ENCODE results near the gene CIART.
"Not testable (repeated sequence)": the region's sequence is repeated elsewhere in the genome, so short reads cannot be mapped to it uniquely, and the experiment has no call there.

Gene CIART

GRCh38 chr1:150235852-150236613, 46.3 kb upstream of the CIART start, which contains the start of gene ANP32E:
Gene ANP32E (minus strand): TSS chr1:150236112. CDS start chr1:150235786, 326 bp downstream.
- H3K4me3 ChIP-seq (ENCODE audit: low read depth, low read length): peak within 1 kb of the TSS; percentile 74
- in situ Hi-C loops (cut with HindIII; ENCODE audit: low sequenced_read_pairs): no loop called here
- DNase-seq (ENCODE audit: low read depth, low spot score): peak; percentile 100
- TF ChIP-seq CTCF (IDR thresholded peaks at IDR 0.05; ENCODE audit: low read depth, low read length): peak; percentile 2

- in situ Hi-C loops (cut with HindIII; ENCODE audit: low sequenced_read_pairs): no loop called here
- no peak for TF ChIP-seq CTCF (IDR thresholded peaks at IDR 0.05; ENCODE audit: low read depth, low read length)
- no peak for DNase-seq (ENCODE audit: low read depth, low spot score)
- H3K4me3 ChIP-seq (ENCODE audit: low read depth, low read length): peak overlapping the region; percentile 74
Observed at GRCh38 chr1:150236614-150237100, 45.7 kb upstream of the CIART start.

DNA sequence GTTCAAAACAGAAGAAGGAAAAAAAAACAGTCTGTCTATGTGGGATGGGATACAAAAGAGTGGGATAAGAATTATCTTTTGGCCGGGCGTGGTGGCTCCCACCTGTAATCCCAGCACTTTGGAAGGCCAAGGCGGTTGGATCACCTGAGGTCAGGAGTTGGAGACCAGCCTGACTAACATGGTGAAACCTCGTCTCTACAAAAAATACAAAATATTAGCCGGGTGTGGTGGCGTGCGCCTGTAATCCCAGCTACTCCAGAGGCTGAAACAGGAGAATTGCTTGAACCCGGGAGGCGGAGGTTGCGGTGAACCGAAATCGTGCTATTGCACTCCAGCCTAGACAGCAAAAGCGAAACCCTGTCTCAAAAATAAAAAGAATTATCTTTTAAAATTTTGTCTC, 45.2 kb upstream of the CIART start:
- H3K4me3 ChIP-seq (ENCODE audit: low read depth, low read length); DNase-seq (ENCODE audit: low read depth, low spot score); in situ Hi-C loops (cut with HindIII; ENCODE audit: low sequenced_read_pairs): not testable (repeated sequence)

DNA sequence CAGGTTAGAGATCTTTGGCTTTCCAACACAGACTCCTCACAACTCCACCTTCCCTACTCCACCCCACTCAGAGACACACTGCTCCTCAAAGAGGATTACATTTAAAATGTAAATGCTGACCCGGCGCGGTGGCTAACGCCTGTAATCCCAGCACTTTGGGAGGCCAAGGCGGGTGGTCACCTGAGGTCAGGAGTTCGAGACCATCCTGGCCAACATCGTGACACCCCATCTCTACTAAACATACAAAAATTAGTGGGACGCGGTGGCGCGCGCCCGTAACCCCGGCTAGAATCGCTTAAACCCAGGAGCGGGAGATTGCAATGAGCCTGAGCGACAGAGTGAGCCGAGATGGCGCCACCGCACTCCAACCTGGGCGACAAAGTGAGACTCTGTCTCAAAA, 44.6 kb upstream of the CIART start:
- H3K4me3 ChIP-seq (ENCODE audit: low read depth, low read length): no peak overlapping the region
- TF ChIP-seq CTCF (IDR thresholded peaks at IDR 0.05; ENCODE audit: low read depth, low read length): no peak
- DNase-seq (ENCODE audit: low read depth, low spot score): no peak
- in situ Hi-C loops (cut with HindIII; ENCODE audit: low sequenced_read_pairs): no loop called here

DNA sequence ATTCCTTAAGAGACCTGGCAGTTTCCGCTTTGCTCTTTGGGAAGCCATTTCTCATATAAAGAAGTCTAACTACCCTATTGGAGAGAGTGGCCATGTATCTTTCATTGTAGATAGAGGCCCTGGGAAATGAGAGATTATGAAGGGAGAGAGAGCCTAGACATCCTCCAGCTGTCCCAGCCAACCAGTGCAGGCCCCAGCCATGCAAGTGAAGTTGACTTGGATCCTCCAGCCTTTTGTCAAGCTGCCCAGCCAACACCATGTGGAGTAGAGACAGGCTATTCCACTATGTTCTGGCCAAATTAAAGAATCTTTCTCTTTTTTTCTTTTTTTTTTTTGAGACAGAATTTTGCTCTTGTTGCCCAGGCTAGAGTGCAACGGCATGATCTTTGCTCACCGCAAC, 39.4 kb upstream of the CIART start:
- DNase-seq (ENCODE audit: low read depth, low spot score): no peak
- no peak for TF ChIP-seq CTCF (IDR thresholded peaks at IDR 0.05; ENCODE audit: low read depth, low read length)
- no peak overlapping the region for H3K4me3 ChIP-seq (ENCODE audit: low read depth, low read length)
- in situ Hi-C loops (cut with HindIII; ENCODE audit: low sequenced_read_pairs): no loop called here

DNA sequence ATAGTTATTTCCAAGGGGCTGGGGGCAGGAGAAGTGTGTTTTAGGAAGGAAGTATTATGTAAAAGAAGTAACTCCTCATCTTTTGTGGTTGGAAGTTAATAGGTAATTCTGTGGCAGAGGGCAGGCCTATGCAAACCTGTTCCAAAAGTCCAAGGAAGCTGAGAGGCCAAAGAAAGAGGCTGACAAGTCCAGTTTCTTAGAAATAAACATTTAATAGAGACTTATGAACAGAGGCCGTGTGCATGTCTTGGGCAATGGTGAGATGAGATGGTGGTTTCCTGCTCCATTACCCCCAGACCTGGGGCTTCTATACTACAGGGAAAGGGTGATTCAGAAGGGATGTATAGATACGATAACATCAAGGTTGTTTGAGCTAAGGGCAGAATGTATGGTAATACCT, 32.4 kb upstream of the CIART start:
- no peak for DNase-seq (ENCODE audit: low read depth, low spot score)
- in situ Hi-C loops (cut with HindIII; ENCODE audit: low sequenced_read_pairs): no loop called here
- H3K4me3 ChIP-seq (ENCODE audit: low read depth, low read length): no peak overlapping the region
- TF ChIP-seq CTCF (IDR thresholded peaks at IDR 0.05; ENCODE audit: low read depth, low read length): no peak

DNA sequence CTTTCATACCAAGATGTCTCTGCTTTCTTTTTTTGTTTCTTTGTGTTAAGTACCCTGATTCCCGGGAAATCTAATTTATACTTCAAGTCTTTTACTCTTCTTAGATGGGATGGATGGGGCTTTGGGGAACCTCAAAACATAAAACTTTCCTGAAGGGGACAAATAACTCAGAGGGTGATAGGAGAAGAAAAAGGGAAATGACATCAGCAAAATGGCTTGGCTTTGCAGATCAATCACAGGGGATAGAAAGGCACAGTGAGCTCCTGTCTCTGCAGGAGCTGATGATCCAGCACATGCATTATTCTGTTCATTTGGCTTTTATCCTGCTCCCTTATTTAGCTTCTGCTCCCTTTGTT, 26.2 kb upstream of the CIART start:
- in situ Hi-C loops (cut with HindIII; ENCODE audit: low sequenced_read_pairs): no loop called here
- no peak for DNase-seq (ENCODE audit: low read depth, low spot score)
- no peak overlapping the region for H3K4me3 ChIP-seq (ENCODE audit: low read depth, low read length)
- no peak for TF ChIP-seq CTCF (IDR thresholded peaks at IDR 0.05; ENCODE audit: low read depth, low read length)

All from astrocyte of the spinal cord (primary cell).